Spleen (tissue), 7 donors: Measurements from ENCODE around the gene GCSAML.

Source experiments
- POLR2A ChIP-seq, 3 donors: fragments of 450-650 bp; IDR thresholded peaks; one replicate each; pipeline ENCODE4 v1.5.1; 2017; ENCODE audit warnings: antibody characterized with exemption in 3 of 3, mild to moderate bottlenecking in 1 of 3
- POLR2AphosphoS5 ChIP-seq, 3 donors: sonication (generic); formaldehyde crosslinking; IDR thresholded peaks; one replicate each; pipeline ENCODE4 v1.5.1; 2017; ENCODE audit warnings: antibody characterized with exemption in 3 of 3
- TF ChIP-seq, protein P1 (sequence below), 11 experiments: fragments of 200-600 bp in 7 of 11; fragments of 450-650 bp in 4 of 11; sonication (generic) in 4 of 11; IDR thresholded peaks in 8 of 11; conservative IDR thresholded peaks in 3 of 11; 1 replicate in 7 of 11; 2 replicates in 4 of 11; pipeline versions ENCODE4 v1.4.0 to v1.8.0; 2016 to 2021; ENCODE audit warnings: antibody characterized with exemption in 11 of 11, inconsistent platforms in 4 of 11, mild to moderate bottlenecking in 1 of 11
- donor health status: DM: no; HTN: no; CAD: no; lungs with moderate emphysema.
- donor health status: DM: no; HTN: no; CAD: no.
- donor health status: DM: no; HTN: no; CAD: no.

DNA sequence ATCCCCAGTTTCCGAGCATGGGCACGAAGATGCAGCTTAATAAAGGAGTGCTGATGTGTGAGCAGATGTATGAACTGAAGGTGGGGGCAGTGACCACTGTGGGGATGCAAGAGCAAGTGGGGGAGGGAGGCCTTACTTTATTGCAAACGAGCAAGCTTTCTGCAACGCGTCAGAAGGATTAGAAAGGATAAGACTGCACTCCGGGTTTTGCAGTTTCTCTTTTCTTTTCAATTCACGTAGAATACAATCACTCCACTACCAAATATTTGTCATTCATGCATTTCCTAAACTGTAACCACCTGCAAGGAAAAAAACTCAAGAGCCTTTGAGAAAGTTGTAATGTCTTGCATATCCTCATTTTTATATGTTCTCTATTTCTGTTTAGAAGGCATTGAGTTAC, 8.4 kb upstream of the GCSAML start:
- TF ChIP-seq, protein P1, sequence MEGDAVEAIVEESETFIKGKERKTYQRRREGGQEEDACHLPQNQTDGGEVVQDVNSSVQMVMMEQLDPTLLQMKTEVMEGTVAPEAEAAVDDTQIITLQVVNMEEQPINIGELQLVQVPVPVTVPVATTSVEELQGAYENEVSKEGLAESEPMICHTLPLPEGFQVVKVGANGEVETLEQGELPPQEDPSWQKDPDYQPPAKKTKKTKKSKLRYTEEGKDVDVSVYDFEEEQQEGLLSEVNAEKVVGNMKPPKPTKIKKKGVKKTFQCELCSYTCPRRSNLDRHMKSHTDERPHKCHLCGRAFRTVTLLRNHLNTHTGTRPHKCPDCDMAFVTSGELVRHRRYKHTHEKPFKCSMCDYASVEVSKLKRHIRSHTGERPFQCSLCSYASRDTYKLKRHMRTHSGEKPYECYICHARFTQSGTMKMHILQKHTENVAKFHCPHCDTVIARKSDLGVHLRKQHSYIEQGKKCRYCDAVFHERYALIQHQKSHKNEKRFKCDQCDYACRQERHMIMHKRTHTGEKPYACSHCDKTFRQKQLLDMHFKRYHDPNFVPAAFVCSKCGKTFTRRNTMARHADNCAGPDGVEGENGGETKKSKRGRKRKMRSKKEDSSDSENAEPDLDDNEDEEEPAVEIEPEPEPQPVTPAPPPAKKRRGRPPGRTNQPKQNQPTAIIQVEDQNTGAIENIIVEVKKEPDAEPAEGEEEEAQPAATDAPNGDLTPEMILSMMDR (IDR thresholded peaks at IDR 0.05 in 8 of 11, conservative IDR thresholded peaks at IDR 0.05 in 3 of 11): no peak
- TF ChIP-seq POLR2AphosphoS5 (IDR thresholded peaks at IDR 0.05) (no peak), POLR2A (IDR thresholded peaks at IDR 0.05) (no peak)
